ENCODE results near the gene BPNT1.

Gene BPNT1

GRCh38 chr1:220077887-220078286 is 11.7 kb downstream of the BPNT1 start:
- H3K79me2 ChIP-seq (ENCODE audit: insufficient read depth, low read length) = no peaks in the 10 kb centered on the region
- H3K4me2 ChIP-seq (ENCODE audit: low read depth, low read length, poor library complexity, severe bottlenecking) = no peak overlapping the region
- H3K9me3 ChIP-seq (ENCODE audit: insufficient read depth, low read depth, low read length) = no peaks in the 10 kb centered on the region
- no peak overlapping the region for H2AFZ ChIP-seq (ENCODE audit: low read length)
- TF ChIP-seq EZH2phosphoT487 (IDR thresholded peaks at IDR 0.05; ENCODE audit: borderline replicate concordance) = no peak
- TF ChIP-seq CTCF (conservative IDR thresholded peaks at IDR 0.05; ENCODE audit: low read length) = no peak
- no peaks in the 10 kb centered on the region for H4K20me1 ChIP-seq (ENCODE audit: insufficient read depth, low read length, poor library complexity, severe bottlenecking)
- H3K27me3 ChIP-seq (ENCODE audit: insufficient read depth, low read length, poor library complexity, severe bottlenecking) = no peaks in the 10 kb centered on the region
- no peaks in the 10 kb centered on the region for H3F3A ChIP-seq (ENCODE audit: low read depth)
- H3K9ac ChIP-seq (ENCODE audit: low read depth, low read length, poor library complexity, severe bottlenecking) = no peak overlapping the region
- no peaks in the 10 kb centered on the region for H3K9me2 ChIP-seq (replicated peaks; ENCODE audit: low read depth, low read length)
- peaks cover 5% of the 10 kb centered on the region; the same call in 1 of the 2 replicates for H3K36me3 ChIP-seq (ENCODE audit: insufficient read depth, low read length)
- H3K4me3 ChIP-seq (ENCODE audit: low read length, poor library complexity, severe bottlenecking) = no peak overlapping the region
- H3K4me1 ChIP-seq (ENCODE audit: insufficient read depth, low read length, poor library complexity, severe bottlenecking) = no peaks in the 10 kb centered on the region

GRCh38 chr1:220076861-220077762 is 12.5 kb downstream of the BPNT1 start:
- Histone ChIP-seq H3K9ac (ENCODE audit: low read depth, low read length, poor library complexity, severe bottlenecking) (no peak overlapping the region), H3F3A (ENCODE audit: low read depth) (no peaks in the 10 kb centered on the region), H3K36me3 (ENCODE audit: insufficient read depth, low read length) (peaks cover 12% of the 10 kb centered on the region; the same call in 1 of the 2 replicates), H3K9me3 (ENCODE audit: insufficient read depth, low read depth, low read length) (no peaks in the 10 kb centered on the region), H3K4me1 (ENCODE audit: insufficient read depth, low read length, poor library complexity, severe bottlenecking) (no peaks in the 10 kb centered on the region), H3K9me2 (replicated peaks; ENCODE audit: low read depth, low read length) (no peaks in the 10 kb centered on the region), H2AFZ (ENCODE audit: low read length) (no peak overlapping the region), H3K79me2 (ENCODE audit: insufficient read depth, low read length) (no peaks in the 10 kb centered on the region), H3K4me2 (ENCODE audit: low read depth, low read length, poor library complexity, severe bottlenecking) (no peak overlapping the region), H3K27me3 (ENCODE audit: insufficient read depth, low read length, poor library complexity, severe bottlenecking) (no peaks in the 10 kb centered on the region), H3K4me3 (ENCODE audit: low read length, poor library complexity, severe bottlenecking) (no peak overlapping the region), H4K20me1 (ENCODE audit: insufficient read depth, low read length, poor library complexity, severe bottlenecking) (no peaks in the 10 kb centered on the region)
- TF ChIP-seq EZH2phosphoT487 (IDR thresholded peaks at IDR 0.05; ENCODE audit: borderline replicate concordance) = no peak

- no peaks in the 10 kb centered on the region for H4K20me1 ChIP-seq (ENCODE audit: insufficient read depth, low read length, poor library complexity, severe bottlenecking)
- no peak overlapping the region for H3K4me3 ChIP-seq (ENCODE audit: low read length, poor library complexity, severe bottlenecking)
- H3K9me3 ChIP-seq (ENCODE audit: insufficient read depth, low read depth, low read length) = no peaks in the 10 kb centered on the region
- no peaks in the 10 kb centered on the region for H3K9me2 ChIP-seq (replicated peaks; ENCODE audit: low read depth, low read length)
- no peaks in the 10 kb centered on the region for H3K79me2 ChIP-seq (ENCODE audit: insufficient read depth, low read length)
- no peaks in the 10 kb centered on the region for H3K4me1 ChIP-seq (ENCODE audit: insufficient read depth, low read length, poor library complexity, severe bottlenecking)
- H3K27me3 ChIP-seq (ENCODE audit: insufficient read depth, low read length, poor library complexity, severe bottlenecking) = no peaks in the 10 kb centered on the region
- no peak overlapping the region for H3K4me2 ChIP-seq (ENCODE audit: low read depth, low read length, poor library complexity, severe bottlenecking)
- TF ChIP-seq EZH2phosphoT487 (IDR thresholded peaks at IDR 0.05; ENCODE audit: borderline replicate concordance) (no peak), CTCF (conservative IDR thresholded peaks at IDR 0.05; ENCODE audit: low read length) (no peak)
- H2AFZ ChIP-seq (ENCODE audit: low read length) = no peak overlapping the region
- H3K36me3 ChIP-seq (ENCODE audit: insufficient read depth, low read length) = peaks cover 21% of the 10 kb centered on the region; the same call in 1 of the 2 replicates
- no peaks in the 10 kb centered on the region for H3F3A ChIP-seq (ENCODE audit: low read depth)
- no peak overlapping the region for H3K9ac ChIP-seq (ENCODE audit: low read depth, low read length, poor library complexity, severe bottlenecking)
Observed at GRCh38 chr1:220067269-220068204, 22.1 kb downstream of the BPNT1 start.
